GM10847 (cell line): Measurements from ENCODE around the gene AKT1S1.

Source experiments
- POLR2A ChIP-seq: IDR thresholded peaks from 2 replicates; pipeline ENCODE4 v1.6.1; 2011; ENCODE audit not compliant: insufficient read length; ENCODE audit errors: extremely low read depth

Gene AKT1S1

GRCh38 chr19:49869009-49869483 is 8.1 kb downstream of the AKT1S1 start:
- no peak for TF ChIP-seq POLR2A

GRCh38 chr19:49866933-49867782 is 10.0 kb downstream of the AKT1S1 start, which contains the start of gene PNKP:
Gene PNKP (minus strand): TSS chr19:49867576. CDS start chr19:49867204, 372 bp downstream.
- peak; percentile 88 for TF ChIP-seq POLR2A

GRCh38 chr19:49864890-49865289 is 12.3 kb downstream of the AKT1S1 start:
- TF ChIP-seq POLR2A: no peak

GRCh38 chr19:49863935-49864320 is 13.2 kb downstream of the AKT1S1 start:
- TF ChIP-seq POLR2A: no peak

- no peak for TF ChIP-seq POLR2A
Observed at GRCh38 chr19:49863254-49863934, 13.8 kb downstream of the AKT1S1 start.

GRCh38 chr19:49862391-49863253 is 14.5 kb downstream of the AKT1S1 start:
- TF ChIP-seq POLR2A: no peak

GRCh38 chr19:49861541-49862378 is 15.4 kb downstream of the AKT1S1 start:
- TF ChIP-seq POLR2A: no peak

- TF ChIP-seq POLR2A: no peak
Observed at GRCh38 chr19:49861107-49861506, 16.0 kb downstream of the AKT1S1 start.

GRCh38 chr19:49860336-49861102 is 16.6 kb downstream of the AKT1S1 start:
- TF ChIP-seq POLR2A: no peak

GRCh38 chr19:49859682-49860335 is 17.3 kb downstream of the AKT1S1 start:
- TF ChIP-seq POLR2A: no peak

GRCh38 chr19:49858088-49858985 is 18.8 kb downstream of the AKT1S1 start:
- no peak for TF ChIP-seq POLR2A

- no peak for TF ChIP-seq POLR2A
Observed at GRCh38 chr19:49857838-49858087, 19.4 kb downstream of the AKT1S1 start.
